GM18868 (cell line): ENCODE data around the gene TBC1D20.
"Not testable (repeated sequence)": the region's sequence is repeated elsewhere in the genome, so short reads cannot be mapped to it uniquely, and the experiment has no call there.

Experiments used
- ATAC-seq: cut with Tn5 transposase; IDR thresholded peaks from one replicate; pipeline ENCODE4 v1.9.1; 2021; ENCODE audit warnings: mild to moderate bottlenecking, moderate library complexity; ENCODE audit not compliant: unreplicated experiment

The TBC1D20 gene

GRCh38 chr20:476561-477249, 14.4 kb upstream of the TBC1D20 start:
- not testable (repeated sequence) for ATAC-seq

DNA sequence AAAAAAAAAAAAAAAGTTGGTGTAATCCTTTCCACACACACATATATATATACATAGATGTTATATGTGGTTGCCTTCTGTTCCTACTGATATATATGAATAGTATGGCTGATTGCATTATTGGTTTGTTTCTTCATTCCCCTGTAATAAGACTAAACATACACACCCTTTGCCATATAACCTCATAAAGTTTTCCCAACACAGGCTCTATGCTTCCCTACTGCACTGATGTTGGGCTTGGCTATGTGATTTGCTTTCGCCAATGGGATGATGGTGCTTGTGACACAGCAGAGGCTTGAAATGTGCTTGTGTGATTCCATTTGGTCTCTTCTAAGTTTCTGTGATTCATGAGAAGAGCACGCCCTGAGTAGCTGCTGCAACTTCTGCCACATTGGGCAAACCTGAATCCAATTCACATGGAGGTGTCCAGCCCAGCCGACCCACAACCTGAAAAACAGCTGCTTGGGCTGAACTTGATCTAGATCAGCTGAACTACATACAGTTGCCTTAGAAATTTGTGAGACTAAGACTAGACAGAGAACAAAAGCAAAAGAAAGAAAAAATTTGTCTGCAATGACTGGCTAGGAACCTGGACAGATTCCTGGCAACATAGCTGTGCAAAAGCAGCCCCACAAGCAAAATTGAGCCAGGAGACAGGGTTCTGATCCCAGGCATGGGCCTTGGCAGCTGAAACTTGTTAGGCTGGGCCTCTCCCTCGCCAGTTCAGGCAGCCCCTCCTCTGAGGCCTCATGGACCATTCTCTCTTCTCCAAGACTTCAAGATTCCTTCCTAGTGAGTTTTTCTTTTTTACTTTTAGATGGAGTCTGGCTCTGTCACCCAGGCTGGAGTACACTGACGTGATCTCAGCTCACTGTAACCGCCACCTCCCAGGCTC, 13.4 kb upstream of the TBC1D20 start:
- no peak for ATAC-seq

DNA sequence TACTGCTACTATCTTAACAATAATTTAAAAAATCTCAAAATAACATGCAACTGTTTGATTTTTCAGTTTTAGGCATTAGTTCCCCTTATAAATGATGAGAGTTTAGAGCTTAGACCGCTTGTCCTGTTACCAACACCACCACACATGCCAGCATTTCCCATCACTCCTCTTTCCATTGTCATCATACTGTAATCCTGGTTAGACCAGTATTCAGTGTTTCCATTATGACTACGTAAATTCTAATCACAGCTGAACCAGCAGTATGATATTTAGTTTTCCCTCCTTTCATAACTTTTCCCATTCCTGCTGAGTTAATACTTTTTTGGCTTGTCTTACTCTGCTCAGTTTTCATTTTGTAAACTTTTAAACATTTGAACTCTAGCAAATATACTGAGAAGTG, 12.2 kb upstream of the TBC1D20 start:
- ATAC-seq: no peak

GRCh38 chr20:472889-473292, 10.6 kb upstream of the TBC1D20 start:
- ATAC-seq: no peak

DNA sequence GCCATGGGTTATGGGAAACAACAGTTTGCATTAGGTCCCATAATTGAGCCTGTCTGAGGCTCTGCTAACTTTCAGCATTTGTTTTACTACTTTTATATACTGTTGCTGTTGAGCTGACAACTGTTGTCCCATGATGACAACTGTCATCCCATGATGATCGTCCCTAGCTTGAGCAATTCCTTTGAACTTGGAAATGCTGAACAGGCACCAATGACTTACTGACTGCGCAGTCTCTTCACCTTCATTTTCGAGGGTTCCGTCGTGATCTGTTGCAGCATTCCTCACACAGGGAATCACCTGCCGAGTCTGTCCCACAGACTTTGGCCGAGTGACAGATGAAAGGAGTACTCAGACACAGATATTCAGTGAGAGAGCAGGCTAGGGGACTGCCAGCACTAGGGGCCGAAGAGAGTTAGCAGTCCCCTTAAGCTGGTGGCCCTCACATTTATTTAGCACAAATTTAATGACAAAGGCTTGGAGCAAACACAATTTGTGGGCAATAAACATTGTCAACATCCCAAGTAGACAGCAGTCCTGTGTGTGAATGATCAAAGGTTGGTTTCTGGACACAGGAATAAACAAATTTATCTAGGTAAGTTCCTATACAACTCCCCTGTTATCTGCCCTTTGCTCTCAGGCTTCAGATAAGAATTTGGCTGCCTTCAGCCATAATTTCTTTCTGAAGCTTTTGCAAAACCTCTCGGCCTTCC, 10.0 kb upstream of the TBC1D20 start:
- ATAC-seq: no peak

- no peak for ATAC-seq
Observed at GRCh38 chr20:469746-470490, 7.6 kb upstream of the TBC1D20 start.

- ATAC-seq: no peak
Observed at GRCh38 chr20:467755-468154, 5.4 kb upstream of the TBC1D20 start.

- ATAC-seq: peak; percentile 29
Observed at GRCh38 chr20:461254-462198, 807 bp downstream of the TBC1D20 start.

DNA sequence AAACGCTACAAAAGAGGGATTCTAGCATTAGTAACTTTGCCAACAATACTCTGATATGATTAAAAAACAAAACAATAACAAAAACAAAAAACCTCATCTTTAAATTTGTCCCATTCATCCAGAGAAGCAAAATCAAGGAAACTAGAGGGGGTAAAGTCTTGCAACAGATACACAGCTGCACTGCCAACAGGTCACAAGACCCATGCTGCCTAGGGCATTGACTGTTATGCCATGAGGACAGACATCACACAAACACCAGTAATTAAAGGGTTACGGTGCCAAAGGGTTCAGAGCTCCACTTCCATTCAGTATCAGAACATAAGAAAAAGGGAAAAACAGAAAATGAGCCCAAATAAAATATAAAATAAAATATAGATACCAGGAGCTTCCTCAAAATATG, 1.6 kb downstream of the TBC1D20 start:
- ATAC-seq: no peak

- ATAC-seq: no peak
Observed at GRCh38 chr20:460180-460579, 2.2 kb downstream of the TBC1D20 start.

- no peak for ATAC-seq
Observed at GRCh38 chr20:458776-459175, 3.6 kb downstream of the TBC1D20 start.

DNA sequence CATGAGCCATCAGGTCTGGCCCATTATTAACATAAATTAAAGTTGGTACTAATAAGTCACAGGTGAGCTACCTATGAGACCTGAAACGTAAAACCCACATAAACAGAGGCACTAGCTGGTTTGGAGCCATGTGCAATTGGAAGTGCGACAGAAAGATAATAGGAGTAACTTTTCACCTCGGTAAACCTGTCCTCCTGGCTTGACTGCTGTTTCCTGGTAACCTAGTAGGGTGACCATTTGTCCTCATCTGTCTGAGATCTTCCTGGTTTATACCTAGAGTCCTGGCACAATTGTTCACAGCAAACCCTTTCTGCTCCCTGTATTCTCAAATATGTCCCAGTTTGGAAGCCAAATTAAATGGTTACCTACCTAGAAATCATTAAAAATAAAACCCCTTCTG, 7.4 kb downstream of the TBC1D20 start:
- ATAC-seq: no peak

DNA sequence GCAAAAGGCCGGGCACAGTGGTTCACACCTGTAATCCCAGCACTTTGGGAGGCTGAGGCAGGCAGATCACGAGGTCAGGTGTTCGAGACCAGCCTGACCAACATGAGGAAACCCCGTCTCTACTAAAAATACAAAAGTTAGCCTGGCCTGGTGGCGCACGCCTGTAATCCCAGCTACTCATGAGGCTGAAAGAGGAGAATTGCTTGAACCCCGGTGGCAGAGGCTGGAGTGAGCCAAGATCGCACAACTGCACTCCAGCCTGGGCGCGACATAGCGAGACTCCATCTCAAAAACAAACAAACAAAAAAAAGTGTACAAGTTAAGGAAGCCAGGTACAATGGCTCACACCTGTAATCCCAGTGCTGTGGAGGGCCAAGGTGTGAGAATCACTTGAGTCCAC, 10.3 kb downstream of the TBC1D20 start:
- ATAC-seq: not testable (repeated sequence)

GRCh38 chr20:445514-446336, 16.6 kb downstream of the TBC1D20 start:
- ATAC-seq: no peak

DNA sequence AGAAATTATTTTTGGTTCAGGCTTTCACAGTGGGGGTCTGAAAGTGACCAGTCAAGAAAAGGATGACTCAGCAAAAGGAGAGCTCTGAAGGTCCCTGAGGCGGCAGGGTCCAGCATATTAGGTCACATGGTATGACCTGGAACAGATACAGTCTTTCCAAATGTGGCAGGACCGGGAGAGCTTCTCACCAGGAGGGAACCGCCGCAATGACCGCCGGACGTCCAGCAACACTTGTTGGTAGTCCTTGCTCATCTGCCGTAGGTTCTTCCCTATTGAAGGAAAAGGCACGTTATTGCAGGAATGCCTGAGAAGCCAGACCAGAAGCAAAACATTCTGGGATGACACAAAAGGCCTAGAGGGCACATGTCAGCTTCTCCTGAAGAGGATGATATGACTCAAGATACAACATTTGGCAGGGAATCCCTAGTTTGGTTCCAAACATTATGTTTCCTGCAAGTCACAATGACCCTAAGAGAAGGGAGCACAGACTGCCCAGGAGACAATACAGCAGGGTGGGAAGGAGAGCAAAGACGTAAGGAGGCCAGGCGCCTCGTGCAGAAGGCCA, 17.4 kb downstream of the TBC1D20 start:
- ATAC-seq: no peak

DNA sequence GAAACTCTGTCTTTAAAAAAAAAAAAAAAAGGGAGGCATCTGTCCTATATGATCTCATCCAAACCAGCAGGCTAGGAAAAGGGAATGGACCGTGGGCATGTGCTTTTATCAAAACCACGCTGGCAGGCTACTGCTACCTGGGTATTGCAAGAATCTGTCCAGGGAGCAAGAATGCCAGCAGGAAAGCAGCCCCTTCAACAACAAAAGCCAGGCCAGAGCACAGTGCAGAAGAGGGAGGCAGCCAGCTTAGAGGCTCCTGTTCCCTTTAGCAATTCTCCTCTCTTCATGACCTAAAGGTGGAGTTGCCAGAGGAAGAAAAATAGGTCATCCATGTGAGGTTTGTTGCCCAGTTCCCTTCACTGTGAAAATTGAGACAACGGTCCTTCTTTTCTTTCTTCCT, 18.2 kb downstream of the TBC1D20 start:
- no peak for ATAC-seq

DNA sequence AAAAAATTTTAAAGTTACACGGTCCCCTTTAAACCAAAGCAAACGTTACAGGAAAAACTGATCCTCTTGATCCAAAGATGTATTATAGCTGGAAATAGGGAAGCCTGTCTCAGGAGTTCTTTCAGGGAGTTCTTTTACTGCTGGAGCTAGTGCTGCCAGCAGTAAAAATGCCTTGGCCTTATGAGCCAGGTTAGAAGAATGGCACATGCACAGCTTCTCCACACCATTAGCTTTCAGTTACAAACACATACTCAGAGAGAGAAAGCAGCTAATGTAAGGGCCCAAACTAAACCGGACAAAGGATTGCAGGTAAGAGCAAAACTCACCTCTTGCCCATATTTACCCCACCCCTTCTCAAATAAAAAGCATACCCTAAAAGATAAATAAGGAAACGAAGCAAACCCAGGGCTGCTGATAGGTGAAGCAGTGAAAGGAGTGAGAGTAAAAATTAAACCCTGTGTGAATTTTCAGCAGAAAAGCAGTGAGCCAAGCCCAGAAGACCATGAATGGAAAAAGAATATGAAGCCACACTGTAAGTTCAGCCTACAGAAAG, 19.0 kb downstream of the TBC1D20 start:
- no peak for ATAC-seq

GRCh38 chr20:440636-441035, 21.7 kb downstream of the TBC1D20 start:
- ATAC-seq: no peak
